ENCODE measurements around the gene ERN2.

ERN2 gene

DNA sequence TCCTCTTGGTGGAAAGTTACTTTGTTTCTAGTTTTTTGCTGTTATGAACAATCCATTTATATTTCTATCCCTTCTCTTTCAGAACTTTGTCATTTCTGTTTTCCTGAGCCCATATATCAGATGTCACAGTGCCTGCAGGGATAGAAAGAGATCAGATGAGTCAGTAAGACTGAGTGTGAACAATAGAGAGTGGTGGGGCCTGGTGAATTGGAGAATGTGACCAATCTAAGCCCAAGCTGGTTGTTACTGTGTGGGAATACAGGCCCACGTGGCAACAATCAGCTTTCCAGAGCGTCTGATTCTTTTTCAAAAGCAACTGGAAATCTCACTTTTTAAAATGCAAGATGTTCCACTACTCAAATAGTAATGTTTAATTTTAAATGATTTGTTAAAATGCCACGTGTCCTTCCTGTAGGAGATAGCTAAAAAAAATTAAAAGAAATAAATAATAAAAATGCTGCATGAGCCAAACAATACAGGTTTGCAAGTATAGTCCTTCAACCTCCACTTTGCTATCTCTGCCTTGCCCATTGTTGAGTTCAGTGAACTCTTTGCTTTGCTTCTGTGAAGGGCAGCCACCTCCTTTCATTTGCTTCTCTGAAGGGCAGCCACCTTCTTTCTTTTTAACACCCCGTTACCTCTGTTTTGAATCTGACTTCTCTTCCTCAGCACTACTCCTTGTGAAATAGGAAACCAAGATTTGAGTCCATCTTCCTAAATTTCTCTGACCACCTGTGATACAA lies 62.2 kb downstream of the ERN2 start:
- H3K27ac ChIP-seq: no peak overlapping the region
- TF ChIP-seq ZFX (IDR thresholded peaks at IDR 0.05): no peak
- TF ChIP-seq CTCF (conservative IDR thresholded peaks at IDR 0.05): no peak

DNA sequence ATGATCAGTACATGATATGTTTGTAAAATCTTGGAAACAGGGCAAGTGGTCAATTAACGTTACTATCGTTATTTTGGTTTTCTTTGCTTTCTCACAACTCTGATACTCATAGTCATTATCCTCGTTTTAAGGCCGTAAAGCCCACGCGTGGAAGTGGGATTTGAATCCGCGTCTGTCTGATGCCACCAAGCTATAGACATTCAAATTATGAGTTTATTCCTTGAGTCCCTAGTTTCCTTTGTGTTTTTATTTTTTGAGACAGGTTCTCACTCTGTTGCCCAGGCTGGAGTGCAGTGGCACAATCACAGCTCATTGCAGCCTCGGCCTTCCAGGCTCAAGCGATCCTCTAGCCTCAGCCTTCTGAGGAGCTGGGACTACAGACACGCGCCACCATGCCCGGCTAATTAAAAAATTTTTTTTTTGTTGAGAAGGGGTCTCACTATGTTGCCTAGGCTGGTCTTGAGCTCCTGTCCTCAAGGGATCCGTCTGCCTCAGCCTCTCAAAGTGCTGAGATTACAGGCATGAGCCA lies 70.7 kb downstream of the ERN2 start:
- peak overlapping the region; percentile 86 for H3K27ac ChIP-seq
- TF ChIP-seq ZFX (IDR thresholded peaks at IDR 0.05): no peak
- TF ChIP-seq CTCF (conservative IDR thresholded peaks at IDR 0.05): no peak

- TF ChIP-seq CTCF (conservative IDR thresholded peaks at IDR 0.05) (no peak), ZFX (IDR thresholded peaks at IDR 0.05) (peak; percentile 40; the same call in 1 of the 2 replicates)
- peak within 1 kb of the TSS; percentile 86 for H3K27ac ChIP-seq
These were observed 71.9 kb downstream of the ERN2 start, which contains the start of the genes DCTN5 and PALB2 for GRCh38 chr16:23640931-23641765. DCTN5 (plus strand) TSS chr16:23641466; CDS start chr16:23641543, 77 bp downstream. PALB2 (minus strand) TSS chr16:23641310; CDS start chr16:23641157, 153 bp downstream.

GRCh38 chr16:23640615-23640930 lies 72.4 kb downstream of the ERN2 start:
- H3K27ac ChIP-seq: peak overlapping the region; percentile 86
- TF ChIP-seq ZFX (IDR thresholded peaks at IDR 0.05): no peak

All from C4-2B (cell line).